Activated T-cell treated with anti-CD3 and anti-CD28 coated beads, Interleukin-2, amount 50 U/mL, for 24 hours (primary cell): Measurements from ENCODE around the gene DPF3.

Source experiments
- DNase-seq: peaks from one replicate; pipeline ENCODE4 v3.0.0-alpha.2; 2020
- H3K27ac Mint-ChIP-seq: 2 replicates; pipeline ENCODE4 v1.8.0; 2020; ENCODE audit warnings: mild to moderate bottlenecking, mixed read lengths
- H3K27me3 Mint-ChIP-seq: 2 replicates; pipeline ENCODE4 v1.8.0; 2020; ENCODE audit warnings: mixed read lengths
- H3K36me3 Mint-ChIP-seq: 2 replicates; pipeline ENCODE4 v1.8.0; 2020; ENCODE audit warnings: low read depth, mixed read lengths
- H3K4me1 Mint-ChIP-seq: 2 replicates; pipeline ENCODE4 v1.8.0; 2020; ENCODE audit warnings: low read depth, mixed read lengths
- H3K4me3 Mint-ChIP-seq: 2 replicates; pipeline ENCODE4 v1.8.0; 2020; ENCODE audit warnings: mild to moderate bottlenecking, moderate library complexity, mixed read lengths
- H3K9me3 Mint-ChIP-seq: 2 replicates; pipeline ENCODE4 v1.8.0; 2020; ENCODE audit warnings: mixed read lengths

Gene DPF3

DNA sequence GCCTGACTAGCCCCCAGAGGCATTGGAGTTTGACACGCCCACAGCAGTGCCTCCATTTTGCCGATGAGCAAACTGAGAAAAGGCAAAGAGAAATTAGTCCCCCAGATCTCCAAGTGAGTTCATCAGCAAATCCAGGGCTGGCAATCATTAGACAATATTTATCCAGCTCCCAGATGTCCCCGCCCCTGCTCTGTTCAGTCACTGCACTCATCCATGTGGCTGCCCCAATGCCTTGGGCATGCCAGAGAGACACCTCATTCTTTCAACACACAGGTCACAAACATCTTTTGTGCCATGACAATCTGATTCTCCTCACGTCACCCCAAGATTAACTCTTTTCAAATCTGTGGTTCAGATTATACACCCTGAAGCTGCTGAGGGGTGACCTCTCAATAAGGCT is 43.5 kb downstream of the DPF3 start:
- Mint-ChIP-seq H3K27me3 (peaks cover 7% of the 10 kb centered on the region), H3K9me3 (no peaks in the 10 kb centered on the region), H3K27ac (no peak overlapping the region)

DNA sequence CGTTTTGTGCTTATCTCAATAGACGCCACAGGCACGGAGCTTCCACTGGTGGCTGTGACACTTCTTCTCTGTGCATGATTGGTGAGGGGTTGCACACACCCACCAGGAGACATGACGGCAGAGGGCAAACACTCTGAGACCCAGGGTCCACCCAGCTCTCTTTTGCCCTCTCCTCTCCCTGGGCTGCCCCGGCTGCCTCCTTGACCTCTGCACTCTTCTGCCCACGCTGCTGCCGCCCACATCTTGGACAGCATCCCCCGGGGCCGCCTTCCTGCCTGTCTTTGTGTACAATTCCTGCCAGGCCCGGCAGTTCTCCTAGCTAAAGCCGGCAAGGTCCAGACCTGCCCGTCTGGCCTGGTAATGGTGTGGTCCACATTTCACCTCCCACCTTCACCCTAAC is 44.7 kb downstream of the DPF3 start:
- Mint-ChIP-seq H3K36me3 (no peaks in the 10 kb centered on the region), H3K4me1 (no peaks in the 10 kb centered on the region), H3K9me3 (no peaks in the 10 kb centered on the region), H3K27me3 (peaks cover 7% of the 10 kb centered on the region), H3K4me3 (no peak overlapping the region), H3K27ac (no peak overlapping the region)
- no peak for DNase-seq

More for the DNA sequence above, 43.5 kb downstream of the DPF3 start:
- Mint-ChIP-seq H3K4me3 (no peak overlapping the region), H3K36me3 (no peaks in the 10 kb centered on the region), H3K4me1 (no peaks in the 10 kb centered on the region)
- no peak for DNase-seq

DNA sequence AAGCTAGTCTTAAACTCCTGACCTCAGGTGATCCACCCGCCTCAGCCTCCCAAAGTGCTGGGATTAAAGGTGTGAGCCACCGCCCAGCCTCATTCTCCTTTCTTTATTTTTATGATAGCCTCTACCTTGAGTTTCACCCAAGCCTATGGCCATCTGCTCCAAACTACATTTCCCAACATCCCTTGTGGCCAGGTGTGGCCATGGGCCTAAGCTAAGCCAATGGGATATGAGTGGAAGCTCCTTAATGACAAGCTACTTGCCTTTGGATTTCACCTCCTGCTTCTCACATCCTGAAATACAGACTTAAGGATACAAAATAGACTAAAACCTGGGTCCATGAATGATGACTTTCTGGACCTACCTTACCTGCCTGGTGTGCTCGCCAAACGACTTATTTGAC is 46.2 kb downstream of the DPF3 start:
- H3K4me1 Mint-ChIP-seq = no peaks in the 10 kb centered on the region
- H3K36me3 Mint-ChIP-seq = no peaks in the 10 kb centered on the region
- peaks cover 7% of the 10 kb centered on the region for H3K27me3 Mint-ChIP-seq
- H3K27ac Mint-ChIP-seq = no peak overlapping the region
- DNase-seq = no peak
- no peak overlapping the region for H3K4me3 Mint-ChIP-seq
- no peaks in the 10 kb centered on the region for H3K9me3 Mint-ChIP-seq

DNA sequence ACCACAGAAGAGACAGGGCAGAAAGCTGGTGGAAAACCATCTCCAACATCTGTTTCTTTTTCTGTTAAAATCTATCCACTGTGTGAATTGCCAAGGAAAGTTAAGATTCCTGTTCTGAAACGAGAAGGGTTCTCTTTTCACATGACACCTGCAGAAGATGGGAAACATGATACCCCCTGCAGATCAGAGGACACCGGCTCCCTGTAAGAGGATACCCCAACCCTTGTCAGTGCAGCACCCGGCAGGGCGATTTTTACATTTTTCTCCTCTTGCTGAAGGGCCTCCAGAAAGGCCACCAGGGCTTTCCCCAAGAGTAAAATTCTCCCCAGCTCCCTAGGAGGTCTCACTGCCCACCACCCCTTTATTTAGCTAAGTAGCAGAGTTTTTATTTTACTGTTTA is 48.2 kb downstream of the DPF3 start:
- H3K27ac Mint-ChIP-seq = no peak overlapping the region
- no peak for DNase-seq
- no peaks in the 10 kb centered on the region for H3K36me3 Mint-ChIP-seq
- H3K27me3 Mint-ChIP-seq = peaks cover 5% of the 10 kb centered on the region
- H3K9me3 Mint-ChIP-seq = no peaks in the 10 kb centered on the region
- no peaks in the 10 kb centered on the region for H3K4me1 Mint-ChIP-seq
- no peak overlapping the region for H3K4me3 Mint-ChIP-seq

DNA sequence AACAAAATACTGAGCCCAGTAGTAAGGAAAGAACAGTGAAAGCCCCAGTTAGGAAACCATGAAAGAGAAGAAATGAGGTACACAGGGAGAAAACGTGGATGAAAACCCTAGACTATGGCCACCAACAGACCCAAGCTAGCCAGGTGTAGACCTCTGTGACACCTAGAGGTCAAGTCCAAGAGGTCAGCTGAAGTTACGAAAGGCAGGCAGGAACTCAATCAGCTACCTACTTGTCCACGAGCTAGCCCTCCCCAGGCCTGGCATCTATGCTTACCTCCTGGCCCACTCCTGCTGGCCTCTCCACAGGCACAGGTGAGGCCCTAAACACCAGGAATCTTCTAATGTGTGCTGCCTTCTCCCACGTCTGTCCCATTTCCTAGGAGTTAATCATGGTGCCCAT is 48.7 kb downstream of the DPF3 start:
- H3K27ac Mint-ChIP-seq = no peak overlapping the region
- no peak overlapping the region for H3K4me3 Mint-ChIP-seq
- no peaks in the 10 kb centered on the region for H3K36me3 Mint-ChIP-seq
- no peak for DNase-seq
- H3K9me3 Mint-ChIP-seq = no peaks in the 10 kb centered on the region
- no peaks in the 10 kb centered on the region for H3K4me1 Mint-ChIP-seq
- peaks cover under 1% of the 10 kb centered on the region for H3K27me3 Mint-ChIP-seq

DNA sequence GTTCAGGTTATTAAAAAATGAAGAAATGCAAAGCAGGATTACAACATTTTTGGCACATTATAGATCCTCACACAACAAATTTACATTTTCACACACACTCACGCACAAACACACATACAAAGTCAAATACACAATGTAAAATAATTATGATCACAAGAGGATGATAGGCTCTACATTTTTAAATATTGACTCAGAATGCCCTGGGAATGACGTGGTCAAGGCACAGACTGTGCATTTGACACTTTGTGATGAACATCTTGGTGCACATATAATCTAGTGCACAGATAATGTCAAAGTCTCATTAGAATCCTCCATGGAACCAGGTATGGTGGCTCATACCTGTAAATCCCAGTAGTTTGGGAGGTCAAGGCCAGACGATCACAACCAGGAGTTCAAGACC is 49.4 kb downstream of the DPF3 start:
- no peaks in the 10 kb centered on the region for H3K36me3 Mint-ChIP-seq
- no peaks in the 10 kb centered on the region for H3K27me3 Mint-ChIP-seq
- no peak overlapping the region for H3K4me3 Mint-ChIP-seq
- H3K4me1 Mint-ChIP-seq = no peaks in the 10 kb centered on the region
- H3K9me3 Mint-ChIP-seq = no peaks in the 10 kb centered on the region
- no peak for DNase-seq
- H3K27ac Mint-ChIP-seq = no peak overlapping the region

DNA sequence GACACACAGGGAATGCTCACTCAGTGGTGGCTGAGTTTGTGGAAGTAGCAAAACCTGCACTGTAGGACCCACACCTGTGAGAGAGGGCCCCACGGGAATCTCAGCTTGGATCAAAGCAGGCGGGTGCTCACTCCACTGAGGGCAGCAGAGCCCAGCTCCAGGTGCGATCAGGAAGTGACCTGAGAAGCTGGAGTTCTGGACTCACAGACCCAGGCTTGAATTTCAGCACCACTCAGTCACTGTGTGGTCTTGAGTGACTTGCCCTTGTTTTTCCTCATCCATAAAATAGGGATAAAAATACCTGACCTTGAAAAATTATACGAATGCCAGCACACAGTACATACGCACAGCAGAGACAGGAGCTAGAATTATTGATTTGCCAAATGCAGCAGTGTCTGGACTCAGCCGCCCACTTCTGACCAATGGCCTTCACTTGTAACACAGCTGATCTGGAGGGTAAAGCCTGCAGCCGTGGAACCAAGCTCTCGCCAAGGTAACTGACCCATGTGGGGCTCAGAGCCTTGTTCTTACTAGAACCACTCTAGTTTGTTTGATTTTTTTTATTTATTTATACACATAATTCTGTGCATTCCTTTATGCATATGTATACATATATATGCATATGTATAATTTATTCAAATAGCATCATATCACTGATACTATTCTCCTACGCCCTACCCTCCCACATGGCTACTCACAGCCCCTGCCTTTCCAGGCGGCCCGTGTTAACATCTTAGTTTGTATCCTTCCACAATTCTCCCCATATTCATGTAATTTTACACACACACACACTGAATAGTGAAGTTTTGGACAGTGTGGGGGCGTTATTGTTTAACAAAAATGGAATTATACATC is 53.9 kb downstream of the DPF3 start:
- no peak overlapping the region for H3K27ac Mint-ChIP-seq
- H3K27me3 Mint-ChIP-seq = no peaks in the 10 kb centered on the region
- no peak overlapping the region for H3K4me3 Mint-ChIP-seq
- H3K4me1 Mint-ChIP-seq = no peaks in the 10 kb centered on the region
- no peaks in the 10 kb centered on the region for H3K36me3 Mint-ChIP-seq
- H3K9me3 Mint-ChIP-seq = no peaks in the 10 kb centered on the region
- DNase-seq = no peak

DNA sequence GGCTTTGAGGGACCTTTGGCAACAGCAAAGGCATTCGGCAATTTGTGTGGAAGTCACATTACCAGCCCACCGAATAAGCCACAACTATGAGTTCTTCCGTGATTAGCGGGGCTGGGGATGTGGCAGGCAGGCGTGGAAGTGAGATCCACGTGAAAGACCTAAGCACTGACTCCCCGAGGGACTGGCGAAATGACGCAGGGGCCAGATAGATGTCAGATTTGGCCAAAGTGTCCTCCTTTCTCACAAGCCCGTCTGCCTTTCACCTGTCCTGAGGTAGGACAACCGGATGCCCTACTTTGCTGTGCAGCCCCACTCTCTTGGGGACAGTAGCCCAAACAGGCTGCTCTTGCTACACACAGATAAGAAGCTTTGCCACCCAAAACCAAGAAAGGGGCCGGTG is 54.5 kb downstream of the DPF3 start:
- H3K4me1 Mint-ChIP-seq = no peaks in the 10 kb centered on the region
- no peaks in the 10 kb centered on the region for H3K27me3 Mint-ChIP-seq
- no peak overlapping the region for H3K27ac Mint-ChIP-seq
- H3K4me3 Mint-ChIP-seq = no peak overlapping the region
- DNase-seq = no peak
- no peaks in the 10 kb centered on the region for H3K36me3 Mint-ChIP-seq
- H3K9me3 Mint-ChIP-seq = no peaks in the 10 kb centered on the region

DNA sequence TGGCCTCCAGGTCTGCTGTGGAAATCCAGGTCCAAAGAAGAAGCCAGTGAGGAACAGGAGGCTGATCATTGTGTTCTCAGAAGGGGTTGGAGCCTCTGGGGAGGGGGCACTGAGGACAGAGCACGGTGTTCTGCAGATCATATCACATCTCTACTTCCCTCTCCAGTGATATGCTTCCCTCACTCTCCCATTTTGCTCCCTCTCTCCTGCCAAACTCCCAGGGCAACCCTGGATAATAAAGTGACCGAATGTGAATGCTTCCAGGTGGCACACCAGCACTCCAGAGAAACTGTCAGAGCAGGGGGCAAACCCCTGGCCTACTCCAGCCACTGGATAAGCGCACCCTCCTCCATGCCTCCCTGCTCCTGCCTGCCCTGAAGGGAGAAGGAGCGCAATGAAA is 57.8 kb downstream of the DPF3 start:
- no peaks in the 10 kb centered on the region for H3K4me1 Mint-ChIP-seq
- no peak overlapping the region for H3K4me3 Mint-ChIP-seq
- H3K27ac Mint-ChIP-seq = no peak overlapping the region
- H3K36me3 Mint-ChIP-seq = no peaks in the 10 kb centered on the region
- H3K9me3 Mint-ChIP-seq = no peaks in the 10 kb centered on the region
- peaks cover 6% of the 10 kb centered on the region for H3K27me3 Mint-ChIP-seq
- DNase-seq = no peak

DNA sequence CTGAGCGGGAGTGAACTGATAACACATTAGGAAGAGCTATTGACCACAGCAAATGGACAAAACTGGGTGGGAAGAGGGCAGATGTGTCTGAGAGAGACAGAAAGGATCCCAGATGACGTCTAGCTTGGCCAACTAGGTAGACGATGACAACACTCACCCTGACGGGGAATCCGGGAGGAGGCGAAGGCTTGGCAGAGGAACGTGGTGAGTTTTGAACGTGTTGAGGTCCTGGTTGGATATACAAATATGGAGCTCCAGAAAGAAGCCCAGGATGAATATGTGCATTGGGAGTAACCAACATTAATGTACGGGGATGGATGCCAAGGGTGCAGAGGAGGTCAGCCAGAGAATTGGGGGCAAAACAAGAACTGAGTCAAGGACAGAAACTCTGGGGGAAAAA is 60.7 kb downstream of the DPF3 start:
- Mint-ChIP-seq H3K36me3 (no peaks in the 10 kb centered on the region), H3K4me3 (no peak overlapping the region), H3K9me3 (no peaks in the 10 kb centered on the region), H3K4me1 (no peaks in the 10 kb centered on the region), H3K27ac (no peak overlapping the region), H3K27me3 (peaks cover 15% of the 10 kb centered on the region)
- DNase-seq = no peak

DNA sequence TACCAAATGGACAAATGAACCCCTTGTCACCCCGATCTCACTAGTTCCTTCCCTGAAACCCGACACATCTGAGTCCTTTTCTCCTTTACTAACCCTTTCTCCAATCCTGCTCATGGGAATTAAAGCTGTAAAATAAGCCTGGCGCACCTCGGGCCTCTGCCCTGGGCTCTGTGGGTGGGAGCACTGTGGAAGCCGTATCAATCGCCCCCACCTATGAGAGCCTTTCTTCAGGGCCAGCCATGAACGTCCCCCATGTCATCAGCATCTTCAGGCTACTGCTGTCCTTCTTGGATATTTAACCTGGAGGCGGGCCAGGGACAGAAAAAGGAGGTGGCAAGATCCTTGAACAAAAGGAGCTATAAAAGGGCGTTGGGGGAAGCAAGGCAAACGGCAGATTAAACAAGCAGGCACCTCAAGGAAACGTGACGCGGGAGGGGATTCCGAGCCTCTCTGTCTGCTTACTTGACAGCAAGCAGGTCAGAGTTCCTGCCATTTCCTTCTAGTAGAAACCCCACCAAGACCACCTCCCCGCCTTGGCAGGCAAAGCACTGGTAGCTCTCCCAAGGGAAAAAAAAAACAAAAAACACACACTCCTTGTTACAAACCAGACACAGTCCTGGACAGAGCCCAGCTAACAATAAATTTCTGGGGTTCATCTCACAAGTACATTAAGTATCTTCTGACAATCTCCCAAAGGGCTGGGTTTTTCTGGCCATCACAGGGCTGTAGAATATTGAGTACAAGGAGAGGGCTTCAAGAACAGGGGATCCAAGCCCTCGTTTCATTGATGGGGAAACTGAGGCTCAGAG is 62.9 kb downstream of the DPF3 start:
- Mint-ChIP-seq H3K36me3 (no peaks in the 10 kb centered on the region), H3K4me1 (no peaks in the 10 kb centered on the region), H3K27me3 (peaks cover 15% of the 10 kb centered on the region), H3K4me3 (no peak overlapping the region), H3K27ac (no peak overlapping the region), H3K9me3 (no peaks in the 10 kb centered on the region)
- DNase-seq = no peak

DNA sequence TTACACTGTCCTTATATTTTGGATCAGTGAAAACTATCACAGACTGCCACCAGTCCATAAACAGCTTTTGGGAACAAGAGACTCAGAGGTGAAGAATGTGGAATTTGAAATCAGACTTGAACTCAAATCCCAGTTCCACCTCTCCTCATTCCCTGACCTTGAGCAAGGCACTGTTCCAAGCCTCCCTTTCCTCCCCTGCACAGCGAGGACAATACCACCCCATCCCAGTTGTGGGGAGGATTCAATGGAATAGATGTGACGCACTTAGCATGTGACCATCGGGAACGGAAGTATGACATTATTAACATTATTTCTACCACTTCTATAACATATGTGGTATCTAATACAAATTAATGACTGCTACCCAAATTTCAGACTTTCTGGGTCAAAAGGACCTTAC is 63.5 kb downstream of the DPF3 start:
- no peak overlapping the region for H3K4me3 Mint-ChIP-seq
- no peaks in the 10 kb centered on the region for H3K4me1 Mint-ChIP-seq
- no peaks in the 10 kb centered on the region for H3K9me3 Mint-ChIP-seq
- no peak overlapping the region for H3K27ac Mint-ChIP-seq
- DNase-seq = no peak
- no peaks in the 10 kb centered on the region for H3K36me3 Mint-ChIP-seq
- H3K27me3 Mint-ChIP-seq = peaks cover 15% of the 10 kb centered on the region

DNA sequence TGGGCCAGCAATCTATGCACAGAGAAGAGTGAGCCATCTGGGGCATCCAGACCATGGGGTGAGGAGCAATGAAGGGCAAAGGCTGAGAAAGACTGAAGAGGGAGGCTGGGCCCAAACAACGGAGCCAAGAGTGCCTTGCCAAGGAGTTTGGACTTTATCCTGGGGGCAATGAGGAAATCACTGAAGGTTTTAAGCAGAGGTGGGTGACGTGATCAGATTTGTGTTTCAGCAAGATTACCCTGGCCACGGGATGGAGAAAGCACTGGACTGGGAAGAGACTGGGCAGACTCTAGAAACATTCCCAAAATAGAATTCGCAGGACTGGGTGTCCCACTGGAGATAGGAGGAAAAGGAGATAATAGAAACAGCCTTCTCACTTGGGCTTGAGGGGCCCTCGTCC is 65.3 kb downstream of the DPF3 start:
- Mint-ChIP-seq H3K9me3 (no peaks in the 10 kb centered on the region), H3K4me1 (no peaks in the 10 kb centered on the region), H3K27ac (no peak overlapping the region), H3K36me3 (no peaks in the 10 kb centered on the region), H3K27me3 (peaks cover 22% of the 10 kb centered on the region), H3K4me3 (no peak overlapping the region)
- DNase-seq = no peak

DNA sequence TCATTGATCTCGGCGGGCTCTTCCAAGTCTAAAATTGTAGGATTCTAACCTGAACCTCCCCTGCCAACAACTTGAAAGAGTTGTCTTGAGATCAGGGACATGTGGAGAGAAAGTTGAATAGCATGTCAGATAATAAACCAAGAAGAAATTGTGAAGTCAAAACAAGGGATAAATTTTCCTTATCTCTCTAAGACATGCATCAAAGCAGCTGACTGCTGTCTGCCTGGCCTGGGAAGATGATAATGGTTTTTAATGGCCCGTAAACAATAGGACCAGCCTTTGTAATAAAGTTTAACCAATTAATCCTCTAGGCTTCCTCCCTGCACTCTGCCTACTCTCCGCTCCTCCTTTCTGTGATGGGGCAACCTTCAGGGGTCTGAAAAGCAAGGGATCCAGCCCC is 67.9 kb downstream of the DPF3 start:
- no peak overlapping the region for H3K4me3 Mint-ChIP-seq
- peaks cover 15% of the 10 kb centered on the region for H3K27me3 Mint-ChIP-seq
- H3K9me3 Mint-ChIP-seq = no peaks in the 10 kb centered on the region
- no peak overlapping the region for H3K27ac Mint-ChIP-seq
- DNase-seq = no peak
- no peaks in the 10 kb centered on the region for H3K4me1 Mint-ChIP-seq
- H3K36me3 Mint-ChIP-seq = no peaks in the 10 kb centered on the region

DNA sequence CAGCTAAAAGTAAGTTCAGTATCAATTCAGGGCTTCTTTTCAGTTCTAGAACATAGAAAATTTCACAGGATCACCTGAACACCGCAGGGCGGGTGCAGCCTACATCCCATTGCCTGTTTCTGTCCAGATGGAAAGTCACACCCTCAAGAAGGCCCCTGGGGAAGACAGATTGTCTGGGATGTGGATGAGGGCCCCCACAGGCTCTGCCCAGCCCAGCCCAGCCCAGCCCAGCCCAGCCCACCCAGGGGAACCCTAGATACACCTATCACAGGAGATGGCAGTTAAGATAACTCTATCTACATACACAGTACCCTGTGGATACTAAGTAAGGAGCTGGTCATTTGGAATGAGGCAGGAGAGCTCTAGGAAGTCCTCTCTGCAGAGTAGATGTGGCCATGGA is 68.4 kb downstream of the DPF3 start:
- Mint-ChIP-seq H3K36me3 (no peaks in the 10 kb centered on the region), H3K4me3 (no peak overlapping the region), H3K9me3 (no peaks in the 10 kb centered on the region), H3K27me3 (peaks cover 10% of the 10 kb centered on the region), H3K27ac (no peak overlapping the region), H3K4me1 (no peaks in the 10 kb centered on the region)
- no peak for DNase-seq
